HepG2 (cell line): ENCODE measurements around the gene CBLC.

Experiments used
- FLYWCH1 ChIP-seq: sonication (generic); formaldehyde crosslinking; IDR thresholded peaks from 2 replicates; pipeline ENCODE4 v1.8.1; 2023; ENCODE audit warnings: mild to moderate bottlenecking, missing genetic modification reagents
- HNRNPUL1 ChIP-seq: fragments of 200-400 bp; formaldehyde crosslinking; IDR thresholded peaks from 2 replicates; pipeline ENCODE4 v1.6.1; 2017; ENCODE audit warnings: low read depth, mild to moderate bottlenecking, low read length, moderate library complexity
- JUN ChIP-seq: sonication (generic); formaldehyde crosslinking; IDR thresholded peaks from 2 replicates; pipeline ENCODE4 v1.4.0; 2020; ENCODE audit warnings: mild to moderate bottlenecking, missing genetic modification reagents
- NCOA1 ChIP-seq: sonication (generic); formaldehyde crosslinking; IDR thresholded peaks from 2 replicates; pipeline ENCODE4 v1.9.0; 2021; ENCODE audit warnings: missing genetic modification reagents
- SALL2 ChIP-seq: sonication (generic); formaldehyde crosslinking; IDR thresholded peaks from 2 replicates; pipeline ENCODE4 v1.8.1; 2023; ENCODE audit warnings: mild to moderate bottlenecking, missing genetic modification reagents, inconsistent platforms
- SKI ChIP-seq: fragments of 450-650 bp; IDR thresholded peaks from one replicate; pipeline ENCODE4 v1.6.1; 2018; ENCODE audit warnings: mild to moderate bottlenecking; ENCODE audit not compliant: partially characterized antibody
- ZNF331 ChIP-seq: sonication (generic); formaldehyde crosslinking; IDR thresholded peaks from 2 replicates; pipeline ENCODE4 v1.4.0; 2020; ENCODE audit warnings: missing genetic modification reagents
- ZNF670 ChIP-seq: sonication (generic); formaldehyde crosslinking; IDR thresholded peaks from 2 replicates; pipeline ENCODE4 v1.8.0; 2022; ENCODE audit warnings: mild to moderate bottlenecking, missing genetic modification reagents, borderline replicate concordance
- TF ChIP-seq, protein P1 (sequence below): fragments of 450-650 bp; IDR thresholded peaks from 2 replicates; pipeline ENCODE4 v1.6.1; 2017; ENCODE audit warnings: mild to moderate bottlenecking

DNA sequence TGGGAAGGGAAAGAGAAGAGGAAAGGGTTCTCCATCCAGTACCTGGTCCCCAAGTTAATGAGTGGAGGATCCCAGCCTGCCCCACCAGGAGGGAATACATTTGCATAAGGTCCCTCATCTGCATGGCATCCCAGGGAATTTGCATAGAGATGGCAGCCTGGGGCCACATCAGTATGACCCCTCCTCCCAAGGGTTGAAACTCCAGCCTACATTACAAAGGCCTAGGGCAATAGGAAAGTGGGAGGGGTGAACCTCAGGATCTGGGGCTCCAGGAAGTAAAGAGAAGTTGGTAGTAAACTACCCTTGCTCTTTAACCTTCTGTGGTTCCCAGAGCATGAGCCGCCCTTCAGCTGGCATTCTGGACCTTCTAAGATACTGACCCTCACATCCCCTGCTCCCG, 61.6 kb downstream of the CBLC start:
- TF ChIP-seq JUN (CRISPR knock-in tag) (no peak), NCOA1 (no peak), ZNF670 (CRISPR knock-in tag) (no peak), FLYWCH1 (no peak), HNRNPUL1 (no peak), SKI (no peak), SALL2 (no peak), ZNF331 (no peak)
- TF ChIP-seq, protein P1, sequence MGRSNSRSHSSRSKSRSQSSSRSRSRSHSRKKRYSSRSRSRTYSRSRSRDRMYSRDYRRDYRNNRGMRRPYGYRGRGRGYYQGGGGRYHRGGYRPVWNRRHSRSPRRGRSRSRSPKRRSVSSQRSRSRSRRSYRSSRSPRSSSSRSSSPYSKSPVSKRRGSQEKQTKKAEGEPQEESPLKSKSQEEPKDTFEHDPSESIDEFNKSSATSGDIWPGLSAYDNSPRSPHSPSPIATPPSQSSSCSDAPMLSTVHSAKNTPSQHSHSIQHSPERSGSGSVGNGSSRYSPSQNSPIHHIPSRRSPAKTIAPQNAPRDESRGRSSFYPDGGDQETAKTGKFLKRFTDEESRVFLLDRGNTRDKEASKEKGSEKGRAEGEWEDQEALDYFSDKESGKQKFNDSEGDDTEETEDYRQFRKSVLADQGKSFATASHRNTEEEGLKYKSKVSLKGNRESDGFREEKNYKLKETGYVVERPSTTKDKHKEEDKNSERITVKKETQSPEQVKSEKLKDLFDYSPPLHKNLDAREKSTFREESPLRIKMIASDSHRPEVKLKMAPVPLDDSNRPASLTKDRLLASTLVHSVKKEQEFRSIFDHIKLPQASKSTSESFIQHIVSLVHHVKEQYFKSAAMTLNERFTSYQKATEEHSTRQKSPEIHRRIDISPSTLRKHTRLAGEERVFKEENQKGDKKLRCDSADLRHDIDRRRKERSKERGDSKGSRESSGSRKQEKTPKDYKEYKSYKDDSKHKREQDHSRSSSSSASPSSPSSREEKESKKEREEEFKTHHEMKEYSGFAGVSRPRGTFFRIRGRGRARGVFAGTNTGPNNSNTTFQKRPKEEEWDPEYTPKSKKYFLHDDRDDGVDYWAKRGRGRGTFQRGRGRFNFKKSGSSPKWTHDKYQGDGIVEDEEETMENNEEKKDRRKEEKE: no peak
